SK-MEL-5 (cell line): ENCODE results near the gene ANO9. TPM values are rescaled to one million over a fixed set of nuclear protein-coding genes. Genes with fewer than 3 reads are reported as not detected.

Experiments
- DNase-seq: peaks from one replicate; pipeline ENCODE4 v3.0.0-alpha.2; 2016; ENCODE audit warnings: low read depth, low spot score
- in situ Hi-C: cut with HindIII; loops from 2 replicates; pipeline ENCODE4 v1.10.0; 2016; ENCODE audit warnings: low sequenced_read_pairs, high pct_unique_total_duplicates, low pct_unique_long_range_greater_than_20kb
- small RNA-seq, 2 experiments: library from RNA; depleted of rRNA; stranded (forward); fragments of <200 nt; gene quantifications; one replicate each; pipeline ENCODE3, GENCODE V24; 2014
- total RNA-seq: library from RNA; depleted of rRNA; stranded (reverse); fragments of >200 nt; shearing (Covaris generic); gene quantifications from 2 replicates; pipeline ENCODE4 v1.2.3, GENCODE V29; 2014; rRNA removed

Gene ANO9
- total RNA-seq, 1 experiment from 2014 or later = not detected

DNA sequence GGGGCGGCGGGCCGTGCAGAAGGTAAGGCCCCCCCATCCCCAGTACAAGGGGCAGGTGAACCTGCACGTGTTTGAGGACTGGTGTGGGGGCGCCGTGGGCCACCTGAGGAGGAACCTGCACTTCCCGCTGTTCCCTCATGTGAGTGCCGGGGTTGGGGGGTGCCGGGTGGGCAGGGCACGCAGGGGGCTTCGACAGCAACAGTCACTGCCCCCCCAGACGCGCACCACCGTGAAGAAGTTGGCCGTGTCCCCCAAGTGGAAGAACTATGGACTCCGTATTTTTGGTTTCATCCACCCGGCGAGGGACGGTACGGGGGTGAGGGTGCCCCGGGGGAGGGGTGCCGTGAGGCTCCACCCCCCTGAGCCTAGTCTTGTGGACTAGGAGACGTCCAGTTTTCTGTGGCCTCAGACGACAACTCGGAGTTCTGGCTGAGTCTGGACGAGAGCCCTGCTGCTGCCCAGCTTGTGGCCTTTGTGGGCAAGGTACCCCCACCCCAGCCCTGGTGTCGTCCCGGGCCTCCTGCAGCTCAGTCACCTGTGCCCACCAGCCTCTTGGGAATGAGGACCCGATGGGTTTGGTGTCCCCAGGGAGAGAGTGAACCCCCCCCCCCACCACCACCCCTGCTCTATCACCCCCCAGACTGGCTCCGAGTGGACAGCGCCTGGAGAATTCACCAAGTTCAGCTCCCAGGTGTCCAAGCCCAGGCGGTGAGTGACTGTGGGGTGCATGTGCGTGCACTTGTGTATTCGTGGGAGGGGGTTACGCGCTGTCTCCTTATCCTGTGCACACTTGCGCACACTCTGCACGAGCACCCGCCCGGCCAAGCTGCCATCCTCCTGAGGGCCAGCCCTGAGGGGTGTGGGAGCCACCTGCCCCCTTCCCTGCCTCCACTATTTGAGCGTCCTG lies 68.7 kb downstream of the ANO9 start:
- in situ Hi-C loops = no loop called here
- no peak for DNase-seq

DNA sequence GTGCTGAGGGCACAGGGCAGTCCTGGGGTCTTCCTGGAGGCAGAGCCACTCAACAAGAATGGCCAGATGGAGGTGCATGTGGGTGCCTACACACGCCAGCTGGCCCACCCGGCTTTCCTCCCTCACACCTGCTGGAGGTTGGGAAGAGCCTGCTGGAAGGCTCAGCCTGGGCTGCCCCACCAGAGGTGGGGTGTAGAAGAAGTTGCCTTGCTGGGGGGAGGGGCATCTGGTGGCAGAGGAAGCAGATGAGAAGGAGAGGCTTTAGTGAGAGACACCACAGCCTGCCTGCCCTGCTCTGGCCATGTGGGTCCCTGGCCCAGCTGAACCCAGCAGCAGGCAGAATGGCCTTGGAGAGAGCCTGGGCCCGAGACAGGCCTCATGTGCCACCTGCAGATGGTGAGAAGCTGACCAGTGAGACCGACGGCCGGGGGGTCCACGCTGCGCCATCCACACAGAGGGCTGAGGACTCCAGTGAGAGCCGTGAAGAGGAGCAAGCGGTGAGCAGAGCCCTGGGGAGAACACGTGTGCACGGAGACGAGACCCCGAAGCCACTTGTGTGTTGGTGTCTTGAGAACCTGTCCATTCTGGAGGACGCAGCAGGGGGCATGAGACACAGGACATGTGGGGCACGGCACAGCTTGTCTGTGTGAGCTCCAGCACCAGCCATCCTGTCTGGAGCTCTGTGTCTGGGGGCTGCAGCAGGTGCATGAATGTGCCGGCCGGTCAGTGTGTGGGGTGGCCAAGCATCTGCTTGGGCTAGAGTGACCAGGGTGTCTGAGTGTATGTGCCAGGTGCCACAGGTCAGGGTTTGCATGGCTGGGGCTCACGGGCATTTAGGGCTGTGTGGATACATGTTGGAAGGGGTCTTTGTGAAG lies 69.9 kb downstream of the ANO9 start:
- DNase-seq = no peak
- in situ Hi-C loops = no loop called here

DNA sequence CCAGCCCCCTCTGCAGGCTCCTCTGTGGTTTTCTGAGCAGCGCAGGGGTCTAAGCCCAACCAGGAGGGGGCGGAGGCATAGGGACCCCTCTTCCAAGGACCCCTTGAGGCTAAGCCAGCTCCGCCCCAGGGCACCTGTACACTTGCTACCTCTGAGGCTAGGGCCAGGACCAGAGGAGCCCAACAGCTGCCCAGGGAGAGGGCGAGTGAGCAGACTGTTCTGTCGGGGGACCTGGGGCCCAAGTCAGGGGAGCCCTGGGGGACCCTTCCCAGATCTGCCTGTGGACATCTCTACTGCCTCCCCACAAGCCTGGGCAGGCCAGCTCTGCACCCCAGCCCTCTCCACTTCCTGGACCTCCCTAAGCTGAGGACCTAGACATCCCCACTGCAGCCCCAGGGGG lies 70.8 kb downstream of the ANO9 start:
- no peak for DNase-seq
- in situ Hi-C loops = no loop called here

DNA sequence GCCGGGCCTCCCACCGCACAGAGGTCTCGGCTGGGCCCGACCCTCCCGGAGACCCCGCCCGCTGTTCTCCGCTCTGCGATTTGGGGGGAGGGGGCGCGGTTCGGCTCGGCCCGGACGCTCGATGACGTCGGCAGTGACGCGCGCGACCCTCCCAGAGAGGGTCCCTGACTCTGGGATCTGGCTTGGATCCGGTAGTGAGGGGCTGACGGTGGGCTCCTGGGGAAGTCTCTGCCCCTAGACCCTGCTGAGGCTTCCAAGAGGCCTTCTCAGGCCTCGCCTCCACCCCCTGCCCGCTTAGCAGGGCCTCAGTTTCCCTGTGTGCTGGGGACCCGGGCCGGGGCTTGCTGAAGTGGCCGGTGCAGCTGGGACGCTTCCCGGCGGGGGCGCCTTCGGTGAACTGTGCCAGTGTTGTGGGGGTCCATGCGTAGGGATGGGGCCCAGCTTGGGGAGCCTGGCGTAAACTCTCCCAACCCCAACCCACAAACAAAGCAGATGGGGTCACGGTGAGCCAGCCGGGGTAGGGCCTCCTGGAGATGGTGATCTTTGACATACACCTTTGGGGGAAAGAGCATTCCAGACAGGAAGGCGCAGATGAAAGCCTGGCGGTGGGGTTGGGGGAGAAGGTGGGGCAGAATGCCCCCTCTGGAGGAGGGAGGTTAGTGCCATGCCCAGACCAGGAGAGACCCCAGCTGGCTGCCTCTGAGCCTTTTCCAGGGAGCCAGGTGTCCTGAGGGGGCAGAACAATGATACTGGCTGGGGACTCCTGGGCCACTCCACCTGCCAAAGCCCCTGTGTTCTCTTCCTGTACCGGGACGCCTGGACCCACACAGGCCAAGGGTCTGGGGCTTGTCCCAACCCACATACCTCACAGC lies 71.5 kb downstream of the ANO9 start:
- no peak for DNase-seq
- in situ Hi-C loops = no loop called here

DNA sequence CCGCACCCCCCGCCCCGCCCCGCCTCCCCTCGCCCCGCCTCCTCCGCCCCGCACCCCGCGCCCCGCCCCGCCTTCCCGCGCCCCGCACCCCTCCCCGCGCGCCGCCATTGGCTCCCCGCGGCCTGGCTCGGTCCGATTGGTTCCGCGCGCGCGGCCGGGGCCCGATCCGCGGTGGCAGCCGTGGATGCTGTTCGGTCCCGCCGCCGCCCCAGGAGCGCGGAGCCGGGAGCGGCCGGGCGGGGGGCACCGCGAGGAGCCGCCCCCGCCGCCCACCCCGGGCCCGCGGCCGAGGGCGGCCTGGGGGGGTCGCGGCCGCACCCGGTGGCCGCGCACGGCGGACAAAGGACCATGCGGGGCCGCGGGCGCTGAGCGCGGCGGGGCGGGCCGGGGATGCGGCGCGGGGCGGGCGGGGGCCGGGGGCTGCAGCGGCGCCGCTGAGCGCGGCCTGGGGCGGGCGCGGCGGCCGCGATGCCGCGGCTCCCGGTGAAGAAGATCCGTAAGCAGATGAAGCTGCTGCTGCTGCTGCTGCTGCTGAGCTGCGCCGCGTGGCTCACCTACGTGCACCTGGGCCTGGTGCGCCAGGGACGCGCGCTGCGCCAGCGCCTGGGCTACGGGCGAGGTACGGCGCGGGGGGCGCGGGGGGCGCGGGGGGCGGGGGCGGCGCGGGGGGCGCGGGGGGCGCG lies 72.3 kb downstream of the ANO9 start, which contains the start of gene B4GALNT4:
B4GALNT4 (plus strand) TSS at position 164 of the 683 bp plus-strand sequence; CDS start at position 469, 305 bp downstream.
- no peak for DNase-seq
- in situ Hi-C loops = no loop called here

DNA sequence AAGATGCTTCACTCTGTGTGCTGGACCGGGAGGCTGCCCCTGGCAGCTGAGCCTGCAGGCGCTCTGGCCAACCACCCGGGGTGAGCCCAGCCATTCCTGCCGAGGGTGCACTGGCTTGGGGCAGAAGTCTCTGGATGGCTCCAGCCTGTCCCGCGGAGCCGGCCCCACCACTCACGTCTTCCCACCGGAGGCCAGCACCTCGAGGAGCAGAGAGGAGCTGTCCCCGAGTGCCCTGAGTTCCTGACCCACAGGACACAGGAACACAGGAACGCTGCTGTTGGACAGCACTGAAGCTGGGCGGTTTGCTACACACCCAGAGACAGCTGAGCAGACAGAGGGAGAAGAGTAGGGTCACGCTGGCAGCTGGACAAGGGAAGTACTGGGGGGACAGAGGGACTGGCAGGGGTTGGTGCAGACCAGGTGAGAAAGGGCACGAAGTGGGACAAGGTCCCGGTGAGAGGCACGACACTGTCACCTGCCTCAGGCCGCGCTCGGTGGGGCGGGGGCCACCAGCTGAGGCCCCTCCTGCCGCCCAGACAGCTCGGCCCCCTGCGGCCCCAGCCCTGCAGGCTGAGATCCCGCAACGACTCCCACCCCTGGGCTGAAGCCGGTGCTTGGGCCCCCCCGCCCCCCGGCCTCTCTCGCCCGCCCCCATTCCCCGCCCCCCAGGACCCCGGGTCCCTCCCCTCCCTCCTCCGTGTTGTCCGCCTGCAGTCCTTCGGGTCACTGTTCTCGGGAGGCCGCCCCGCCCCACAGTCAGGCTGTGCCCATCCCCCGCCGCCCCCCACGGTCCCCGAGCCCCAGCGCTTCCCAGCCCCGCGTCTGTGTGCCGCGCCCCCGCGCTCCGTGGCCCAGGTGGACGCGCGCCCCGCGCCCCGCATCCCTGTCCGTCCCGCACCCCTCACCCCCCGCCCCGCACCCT lies 73.1 kb downstream of the ANO9 start:
- no peak for DNase-seq
- in situ Hi-C loops = no loop called here

DNA sequence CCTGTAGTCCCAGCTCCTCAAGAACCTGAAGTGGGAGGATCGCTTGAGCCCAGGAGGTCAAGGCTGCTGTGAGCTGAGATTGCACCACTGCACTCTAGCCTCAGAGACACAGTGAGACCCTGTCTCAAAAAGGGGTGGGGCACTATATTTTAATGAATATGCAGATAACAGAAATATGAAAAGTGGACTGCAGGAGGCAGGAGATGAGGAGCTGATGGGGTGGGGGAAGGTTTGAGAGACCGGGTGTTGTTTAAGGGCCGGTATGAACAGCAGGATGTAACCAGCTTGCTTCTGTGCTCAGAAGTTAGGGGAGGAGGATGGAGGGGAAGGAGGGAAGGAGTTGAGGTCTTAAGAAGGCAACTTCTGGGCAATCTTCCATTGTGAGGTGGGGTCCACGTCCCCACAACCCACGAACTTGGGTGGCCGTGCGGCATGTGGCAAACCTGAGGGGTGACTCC lies 73.8 kb downstream of the ANO9 start:
- DNase-seq = no peak
- in situ Hi-C loops = no loop called here

Small RNA genes within 50 kb of the gene (small RNA-seq; reads per million reads assigned to genes)
- 0 to 0.10 reads per million in 2 experiments for gene RN7SL838P

Other genes with a start within 250 kb of the ANO9 start
- not detected in 2 replicates for gene SCGB1C1, start 248.9 kb downstream of the ANO9 start, total RNA-seq
- gene BET1L, start 234.6 kb downstream of the ANO9 start, total RNA-seq = 15.5 and 16.3 TPM in 2 replicates
- gene RIC8A, start 234.3 kb downstream of the ANO9 start, total RNA-seq = 93.8 and 117 TPM in 2 replicates
- 8.4 and 8.8 TPM in 2 replicates for gene SIRT3, start 205.7 kb downstream of the ANO9 start, total RNA-seq
- 133 and 140 TPM in 2 replicates for gene PSMD13, start 205.0 kb downstream of the ANO9 start, total RNA-seq
- gene NLRP6, start 163.6 kb downstream of the ANO9 start, total RNA-seq = 0.11 TPM in 1 of 2 replicates, not detected in the other
- 12.6 and 14.9 TPM in 2 replicates for gene PGGHG, start 152.9 kb downstream of the ANO9 start, total RNA-seq
- gene IFITM5, start 142.5 kb downstream of the ANO9 start, total RNA-seq = not detected in 2 replicates
- gene IFITM2, start 134.2 kb downstream of the ANO9 start, total RNA-seq = 4.2 and 8.0 TPM in 2 replicates
- 0.32 and 0.79 TPM in 2 replicates for gene IFITM1, start 128.0 kb downstream of the ANO9 start, total RNA-seq
- 30.3 and 40.0 TPM in 2 replicates for gene IFITM3, start 121.2 kb downstream of the ANO9 start, total RNA-seq
- 1.1 and 1.4 TPM in 2 replicates for gene B4GALNT4, start 72.5 kb downstream of the ANO9 start, total RNA-seq
- not detected in 2 replicates for gene PKP3, start 47.8 kb downstream of the ANO9 start, total RNA-seq
- 23.4 and 25.6 TPM in 2 replicates for gene SIGIRR, start 27.0 kb downstream of the ANO9 start, total RNA-seq
- gene PTDSS2, start 8.3 kb upstream of the ANO9 start, total RNA-seq = 41.7 and 45.6 TPM in 2 replicates
- gene RNH1, start 65.2 kb upstream of the ANO9 start, total RNA-seq = 178 and 180 TPM in 2 replicates
- gene HRAS, start 93.6 kb upstream of the ANO9 start, total RNA-seq = 48.3 and 55.6 TPM in 2 replicates
- 0.11 and 0.13 TPM in 2 replicates for gene LRRC56, start 95.5 kb upstream of the ANO9 start, total RNA-seq
- 1.8 and 2.1 TPM in 2 replicates for gene LMNTD2, start 118.7 kb upstream of the ANO9 start, total RNA-seq
- 7.8 and 8.0 TPM in 2 replicates for gene RASSF7, start 119.0 kb upstream of the ANO9 start, total RNA-seq
- gene PHRF1, start 134.5 kb upstream of the ANO9 start, total RNA-seq = 22.0 and 22.6 TPM in 2 replicates
- gene IRF7, start 173.9 kb upstream of the ANO9 start, total RNA-seq = 3.5 and 3.7 TPM in 2 replicates
- not detected in 2 replicates for gene CDHR5, start 182.9 kb upstream of the ANO9 start, total RNA-seq
- not detected in 2 replicates for gene SCT, start 185.2 kb upstream of the ANO9 start, total RNA-seq
- not detected in 2 replicates for gene DRD4, start 195.3 kb upstream of the ANO9 start, total RNA-seq